AG09309 (cell line): ENCODE measurements around the gene IMPG2.
"Not testable (repeated sequence)": the region's sequence is repeated elsewhere in the genome, so short reads cannot be mapped to it uniquely, and the experiment has no call there.

Experiments
- DNase-seq: peaks from one replicate; pipeline ENCODE4 v3.0.0-alpha.2; 2010; ENCODE audit warnings: low read depth
- H3K4me3 ChIP-seq: 2 replicates; pipeline ENCODE4 v1.5.1; 2011; ENCODE audit warnings: mild to moderate bottlenecking, low read depth, low read length, moderate library complexity; ENCODE audit not compliant: control insufficient read depth
- CTCF ChIP-seq: IDR thresholded peaks from 2 replicates; pipeline ENCODE4 v1.5.1; 2011; ENCODE audit warnings: mild to moderate bottlenecking, low read depth, low read length, inconsistent platforms; ENCODE audit not compliant: insufficient read depth, control insufficient read depth; ENCODE audit errors: missing control alignments

The IMPG2 gene

GRCh38 chr3:101325393-101326134 is 5.2 kb upstream of the IMPG2 start:
- DNase-seq = no peak
- no peak for TF ChIP-seq CTCF
- no peak overlapping the region for H3K4me3 ChIP-seq

GRCh38 chr3:101319531-101319930 is 844 bp downstream of the IMPG2 start:
- TF ChIP-seq CTCF = no peak
- H3K4me3 ChIP-seq = no peak overlapping the region
- DNase-seq = no peak

GRCh38 chr3:101312545-101312944 is 7.8 kb downstream of the IMPG2 start:
- no peak for TF ChIP-seq CTCF
- DNase-seq = no peak
- no peak overlapping the region for H3K4me3 ChIP-seq

GRCh38 chr3:101311676-101312075 is 8.7 kb downstream of the IMPG2 start:
- TF ChIP-seq CTCF = no peak
- DNase-seq = no peak
- no peak overlapping the region for H3K4me3 ChIP-seq

- TF ChIP-seq CTCF = no peak
- no peak overlapping the region for H3K4me3 ChIP-seq
- DNase-seq = no peak
Measured at GRCh38 chr3:101310978-101311375, 9.4 kb downstream of the IMPG2 start.

- H3K4me3 ChIP-seq, DNase-seq: not testable (repeated sequence)
Measured at GRCh38 chr3:101308147-101308772, 12.1 kb downstream of the IMPG2 start.

GRCh38 chr3:101303836-101304235 is 16.5 kb downstream of the IMPG2 start:
- DNase-seq = no peak
- no peak for TF ChIP-seq CTCF
- H3K4me3 ChIP-seq = no peak overlapping the region
